GM12878 (cell line): ENCODE data around the gene GRXCR2.

Experiments used
- ATF2 ChIP-seq: IDR thresholded peaks from 2 replicates; pipeline ENCODE4 v1.6.1; 2012; ENCODE audit warnings: low read length, inconsistent platforms
- CTCF ChIP-seq, 3 experiments: IDR thresholded peaks in 2 of 3; conservative IDR thresholded peaks in 1 of 3; 2 replicates each; pipeline ENCODE4 v1.5.1; 2011; ENCODE audit warnings: low read depth in 3 of 3, low read length in 3 of 3, mild to moderate bottlenecking in 3 of 3, control low read depth in 2 of 3, moderate library complexity in 2 of 3, inconsistent platforms in 1 of 3, mixed read lengths in 1 of 3; ENCODE audit not compliant: control insufficient read depth in 2 of 3, insufficient read depth in 1 of 3; ENCODE audit errors: extremely low read depth in 1 of 3
- NFYA ChIP-seq: IDR thresholded peaks from 2 replicates; pipeline ENCODE4 v1.6.1; 2011; ENCODE audit warnings: low read depth, mild to moderate bottlenecking, low read length, improper control_type of control experiment, borderline replicate concordance
- PML ChIP-seq: IDR thresholded peaks from 2 replicates; pipeline ENCODE4 v1.6.1; 2012; ENCODE audit warnings: low read length, inconsistent platforms
- RCOR1 ChIP-seq: conservative IDR thresholded peaks from 2 replicates; pipeline ENCODE4 v1.6.1; 2012; ENCODE audit warnings: low read depth, low read length, improper control_type of control experiment
- REST ChIP-seq: IDR thresholded peaks from 2 replicates; pipeline ENCODE4 v1.6.1; 2012; ENCODE audit warnings: mild to moderate bottlenecking, low read depth, low read length
- SIN3A ChIP-seq: IDR thresholded peaks from 2 replicates; pipeline ENCODE4 v1.6.1; 2012; ENCODE audit warnings: low read depth, low read length, improper control_type of control experiment
- USF2 ChIP-seq: IDR thresholded peaks from 2 replicates; pipeline ENCODE4 v1.6.1; 2011; ENCODE audit warnings: low read depth, low read length, improper control_type of control experiment, borderline replicate concordance
- YY1 ChIP-seq: IDR thresholded peaks from 2 replicates; pipeline ENCODE4 v1.6.1; 2011; ENCODE audit warnings: low read depth, mild to moderate bottlenecking, low read length

GRCh38 chr5:145830594-145830993, 42.2 kb downstream of the GRXCR2 start:
- TF ChIP-seq NFYA (no peak), SIN3A (no peak), RCOR1 (no peak), CTCF (IDR thresholded peaks at IDR 0.05 in 2 of 3, conservative IDR thresholded peaks at IDR 0.05 in 1 of 3; ENCODE audit: control insufficient read depth in 2 of 3, extremely low read depth in 1 of 3, insufficient read depth in 1 of 3, low read depth in 3 of 3, low read length in 3 of 3) (no peak), ATF2 (no peak), REST (no peak), PML (no peak), YY1 (no peak), USF2 (no peak)
